ENCODE measurements around the gene PER3.

DNA sequence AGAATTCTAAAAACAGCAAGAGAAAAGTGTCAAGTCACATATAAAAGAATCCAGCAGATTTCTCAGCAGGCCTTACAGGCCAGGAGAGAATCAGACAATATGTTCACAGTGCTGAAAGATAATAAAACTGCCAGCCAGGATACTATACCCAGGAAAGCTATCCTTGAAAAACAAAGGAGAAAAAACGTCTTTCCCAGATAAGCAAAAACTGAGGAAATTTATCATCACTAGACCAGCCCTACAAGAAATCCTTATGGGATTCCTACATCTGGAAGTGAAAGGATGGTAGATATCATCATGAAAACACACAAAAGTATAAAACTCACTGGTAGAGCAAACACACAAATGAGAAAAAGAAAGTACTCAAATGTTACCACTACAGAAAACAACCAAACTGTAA lies 93.9 kb downstream of the PER3 start:
- TF ChIP-seq POLR2G (IDR thresholded peaks at IDR 0.05; ENCODE audit: low read depth, low read length): no peak
- TF ChIP-seq, protein P1, sequence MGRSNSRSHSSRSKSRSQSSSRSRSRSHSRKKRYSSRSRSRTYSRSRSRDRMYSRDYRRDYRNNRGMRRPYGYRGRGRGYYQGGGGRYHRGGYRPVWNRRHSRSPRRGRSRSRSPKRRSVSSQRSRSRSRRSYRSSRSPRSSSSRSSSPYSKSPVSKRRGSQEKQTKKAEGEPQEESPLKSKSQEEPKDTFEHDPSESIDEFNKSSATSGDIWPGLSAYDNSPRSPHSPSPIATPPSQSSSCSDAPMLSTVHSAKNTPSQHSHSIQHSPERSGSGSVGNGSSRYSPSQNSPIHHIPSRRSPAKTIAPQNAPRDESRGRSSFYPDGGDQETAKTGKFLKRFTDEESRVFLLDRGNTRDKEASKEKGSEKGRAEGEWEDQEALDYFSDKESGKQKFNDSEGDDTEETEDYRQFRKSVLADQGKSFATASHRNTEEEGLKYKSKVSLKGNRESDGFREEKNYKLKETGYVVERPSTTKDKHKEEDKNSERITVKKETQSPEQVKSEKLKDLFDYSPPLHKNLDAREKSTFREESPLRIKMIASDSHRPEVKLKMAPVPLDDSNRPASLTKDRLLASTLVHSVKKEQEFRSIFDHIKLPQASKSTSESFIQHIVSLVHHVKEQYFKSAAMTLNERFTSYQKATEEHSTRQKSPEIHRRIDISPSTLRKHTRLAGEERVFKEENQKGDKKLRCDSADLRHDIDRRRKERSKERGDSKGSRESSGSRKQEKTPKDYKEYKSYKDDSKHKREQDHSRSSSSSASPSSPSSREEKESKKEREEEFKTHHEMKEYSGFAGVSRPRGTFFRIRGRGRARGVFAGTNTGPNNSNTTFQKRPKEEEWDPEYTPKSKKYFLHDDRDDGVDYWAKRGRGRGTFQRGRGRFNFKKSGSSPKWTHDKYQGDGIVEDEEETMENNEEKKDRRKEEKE (IDR thresholded peaks at IDR 0.05): no peak
- TF ChIP-seq POLR2AphosphoS5 (IDR thresholded peaks at IDR 0.05; ENCODE audit: low read depth, low read length): no peak
- no peak for TF ChIP-seq MAFK (conservative IDR thresholded peaks at IDR 0.05 in 1 of 2, IDR thresholded peaks at IDR 0.05 in 1 of 2; ENCODE audit: low read length in 2 of 2)
- TF ChIP-seq, protein P2, sequence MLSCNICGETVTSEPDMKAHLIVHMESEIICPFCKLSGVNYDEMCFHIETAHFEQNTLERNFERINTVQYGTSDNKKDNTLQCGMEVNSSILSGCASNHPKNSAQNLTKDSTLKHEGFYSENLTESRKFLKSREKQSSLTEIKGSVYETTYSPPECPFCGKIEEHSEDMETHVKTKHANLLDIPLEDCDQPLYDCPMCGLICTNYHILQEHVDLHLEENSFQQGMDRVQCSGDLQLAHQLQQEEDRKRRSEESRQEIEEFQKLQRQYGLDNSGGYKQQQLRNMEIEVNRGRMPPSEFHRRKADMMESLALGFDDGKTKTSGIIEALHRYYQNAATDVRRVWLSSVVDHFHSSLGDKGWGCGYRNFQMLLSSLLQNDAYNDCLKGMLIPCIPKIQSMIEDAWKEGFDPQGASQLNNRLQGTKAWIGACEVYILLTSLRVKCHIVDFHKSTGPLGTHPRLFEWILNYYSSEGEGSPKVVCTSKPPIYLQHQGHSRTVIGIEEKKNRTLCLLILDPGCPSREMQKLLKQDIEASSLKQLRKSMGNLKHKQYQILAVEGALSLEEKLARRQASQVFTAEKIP (CRISPR knock-in tag; IDR thresholded peaks at IDR 0.05; ENCODE audit: borderline replicate concordance): no peak
- no peak for TF ChIP-seq KLF15 (CRISPR knock-in tag; IDR thresholded peaks at IDR 0.05; ENCODE audit: borderline replicate concordance)
- no peak for TF ChIP-seq ZNF484 (CRISPR knock-in tag; IDR thresholded peaks at IDR 0.05; ENCODE audit: borderline replicate concordance, low read depth)
- no peak for TF ChIP-seq KDM5A (IDR thresholded peaks at IDR 0.05; ENCODE audit: borderline replicate concordance, low read length)
